T-helper 1 cell (primary cell): ENCODE data around the gene PNMA8B.
"Not testable (repeated sequence)": the region's sequence is repeated elsewhere in the genome, so short reads cannot be mapped to it uniquely, and the experiment has no call there.

Experiments
- DNase-seq, 5 donors: peaks; one replicate each; pipeline ENCODE4 v3.0.0-alpha.2; 2012 to 2020

The PNMA8B gene

GRCh38 chr19:46513461-46514236 is 18.0 kb upstream of the PNMA8B start:
- peak in 4 of 5 donors; percentile 45 to 78 (median 64) for DNase-seq

- no peak for DNase-seq
Measured at GRCh38 chr19:46511237-46511636, 15.6 kb upstream of the PNMA8B start.

DNA sequence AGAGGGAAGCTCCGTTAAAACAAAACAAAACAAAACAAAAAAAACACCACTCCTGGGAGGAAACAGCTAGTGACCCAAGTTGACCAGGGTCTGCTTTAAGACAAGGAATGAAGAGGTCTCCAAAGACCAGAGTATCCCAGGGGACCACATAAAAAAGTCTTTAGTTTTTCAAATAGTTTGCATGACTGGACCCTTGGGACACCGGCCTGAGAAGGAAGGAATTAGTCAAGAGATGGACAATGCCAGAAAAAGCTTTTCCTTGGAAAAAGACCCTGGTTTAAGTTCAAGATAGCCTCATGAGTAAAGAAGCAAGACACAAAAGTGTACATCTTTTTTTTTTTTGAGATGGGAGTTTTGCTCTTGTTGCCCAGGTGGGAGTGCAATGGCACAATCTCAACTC is 12.5 kb upstream of the PNMA8B start:
- DNase-seq = no peak

DNA sequence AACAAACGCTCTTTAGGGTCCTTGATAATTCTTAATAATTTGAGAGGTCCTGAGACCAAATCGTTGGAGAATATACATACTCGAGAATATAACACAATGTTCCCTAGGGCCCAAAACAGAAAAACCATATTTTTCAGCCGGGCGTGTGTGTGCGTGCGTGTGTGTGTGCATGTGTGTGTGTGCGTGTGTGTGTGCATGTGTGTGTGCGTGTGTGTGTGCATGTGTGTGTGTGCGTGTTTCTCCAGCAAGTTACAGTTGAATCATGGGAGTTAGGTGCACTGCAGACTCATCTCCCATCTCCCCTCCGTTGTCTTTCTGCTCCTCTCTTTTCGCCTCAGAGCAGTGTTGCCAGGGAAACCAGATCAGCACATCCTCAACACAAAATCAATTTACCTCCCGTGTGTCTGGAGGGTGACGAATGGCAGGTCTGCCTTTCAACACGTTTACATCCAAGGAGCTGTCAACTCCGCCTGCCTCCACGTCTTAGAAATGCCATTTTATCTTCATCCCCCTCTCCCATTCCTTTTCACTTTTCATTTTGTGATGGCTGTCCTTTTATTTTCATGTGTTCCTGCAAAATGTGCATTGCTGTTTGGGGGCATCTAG is 8.3 kb upstream of the PNMA8B start:
- no peak for DNase-seq

DNA sequence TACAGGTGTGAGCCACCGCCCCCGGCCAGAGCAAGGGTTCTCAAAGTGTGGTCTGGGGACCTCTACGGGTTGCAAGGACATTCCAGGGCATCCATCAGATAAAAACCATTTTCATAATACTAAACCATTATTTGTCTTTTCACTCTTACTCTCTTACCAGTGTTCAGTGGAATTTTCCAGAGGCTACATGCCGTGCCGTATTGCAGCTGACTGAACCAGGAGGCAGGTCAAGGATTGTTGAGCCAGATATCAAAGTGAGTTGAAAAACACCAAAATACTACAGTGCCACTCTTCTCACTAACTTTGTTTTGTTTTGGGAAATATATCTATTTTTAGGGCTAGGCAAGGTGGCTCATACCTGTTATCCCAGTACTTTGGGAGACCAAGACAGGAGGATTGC is 7.2 kb upstream of the PNMA8B start:
- DNase-seq = no peak

- DNase-seq = no peak
Measured at GRCh38 chr19:46499692-46500091, 4.0 kb upstream of the PNMA8B start.

- no peak for DNase-seq
Measured at GRCh38 chr19:46497773-46498172, 2.1 kb upstream of the PNMA8B start.

DNA sequence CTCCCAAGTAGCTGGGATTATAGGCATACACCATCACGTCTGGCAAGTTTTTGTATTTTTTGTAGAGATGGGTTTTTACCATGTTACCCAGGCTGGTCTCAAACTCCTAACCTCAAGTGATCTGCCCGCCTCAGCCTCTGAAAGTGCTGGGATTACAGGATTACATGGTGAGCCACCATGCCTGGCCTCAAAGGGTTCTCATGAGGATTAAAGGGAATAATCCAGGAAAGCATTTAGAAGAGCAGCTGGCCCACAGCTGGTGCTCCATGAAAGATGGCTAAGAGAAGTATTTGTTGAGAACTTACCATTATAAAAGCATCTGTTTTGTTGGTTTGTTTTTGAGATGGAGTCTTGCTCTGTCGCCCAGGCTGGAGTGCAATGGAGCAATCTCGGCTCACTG is 1.2 kb upstream of the PNMA8B start:
- not testable (repeated sequence) for DNase-seq

- no peak for DNase-seq
Measured at GRCh38 chr19:46496304-46496703, 637 bp upstream of the PNMA8B start.

- DNase-seq = no peak
Measured at GRCh38 chr19:46494941-46495785, 504 bp downstream of the PNMA8B start.

DNA sequence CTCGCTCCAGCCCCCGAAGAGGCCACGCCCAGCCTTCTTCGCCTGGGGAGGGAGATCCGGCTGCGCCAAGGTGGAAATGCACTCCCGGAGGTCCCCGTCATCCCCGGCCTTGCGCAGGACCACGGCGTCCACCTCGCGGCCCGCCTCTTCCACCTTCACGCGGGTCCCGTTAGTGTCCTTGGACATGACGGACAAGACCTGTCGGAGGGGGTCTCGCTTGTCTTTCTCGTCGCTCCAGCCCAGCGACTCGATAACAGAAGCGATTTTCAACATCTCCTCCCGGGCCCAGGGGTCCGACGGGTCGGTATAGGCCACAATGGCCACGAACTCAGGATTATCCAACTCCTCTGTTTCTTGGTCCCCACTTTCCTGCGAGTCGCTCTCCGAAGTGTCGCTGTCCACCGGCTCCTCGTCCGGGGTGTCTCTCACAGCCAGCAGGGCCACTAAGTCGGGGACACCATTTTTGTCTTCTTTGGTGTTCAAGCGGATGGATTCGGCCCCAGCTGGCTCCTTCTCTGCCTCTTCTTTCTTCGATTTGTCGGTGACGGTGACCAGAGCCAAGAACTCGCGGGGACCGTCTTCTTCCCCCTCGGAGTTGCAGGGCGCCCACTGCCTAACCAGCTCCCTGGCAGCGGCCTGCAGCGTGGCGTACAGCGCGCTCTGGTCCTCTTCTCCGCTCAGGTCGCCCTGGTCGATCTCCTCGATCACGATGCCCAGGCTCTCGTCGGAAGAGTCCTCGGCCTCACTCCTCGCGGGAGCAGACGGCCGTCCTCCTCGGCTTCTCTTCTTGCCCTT is 1.3 kb downstream of the PNMA8B start:
- DNase-seq = no peak

DNA sequence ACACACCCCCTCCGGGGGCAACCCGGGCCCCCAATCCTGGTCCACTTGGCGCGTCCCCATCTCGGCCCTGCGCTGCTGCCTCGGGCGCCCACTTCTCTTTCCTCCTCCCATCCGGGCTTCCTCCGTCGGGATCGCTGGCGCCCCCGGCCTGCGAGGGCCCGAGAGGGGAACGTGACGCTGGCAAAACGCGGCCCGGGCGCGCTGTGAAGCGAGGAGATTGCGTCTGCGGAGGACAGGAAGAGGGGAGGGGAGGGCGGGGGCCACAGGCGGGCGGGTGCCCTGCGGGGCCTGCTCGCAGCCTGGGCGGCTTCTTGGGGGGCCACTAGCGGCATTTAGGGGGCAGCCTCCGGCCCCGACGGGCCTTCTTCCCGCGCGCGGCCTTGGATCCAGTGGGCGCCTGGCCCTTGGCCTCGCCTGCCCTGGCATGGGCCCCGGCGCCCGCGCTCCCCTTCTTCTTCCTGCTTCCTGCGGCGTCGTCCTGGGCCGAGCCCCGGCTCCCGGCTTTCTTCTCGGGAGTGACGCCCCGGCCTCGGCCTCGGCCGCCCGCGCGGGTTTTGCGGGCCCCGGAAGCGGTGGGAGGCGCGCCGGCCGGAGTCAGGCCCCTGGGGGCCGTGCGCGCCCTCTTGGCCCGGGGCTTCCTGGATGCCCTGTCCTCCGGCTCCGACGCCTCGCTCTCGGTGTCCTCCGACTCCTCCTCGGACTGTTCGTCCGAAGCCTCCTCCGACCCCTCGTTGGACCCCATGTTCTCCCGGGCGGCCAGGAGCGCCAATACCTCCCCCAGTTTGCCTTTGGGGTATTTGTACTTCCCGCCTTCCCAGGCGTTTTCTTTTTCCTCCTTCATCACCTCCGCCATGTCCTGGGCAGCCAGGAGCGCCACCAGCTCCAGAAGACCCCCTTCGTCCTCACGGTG is 2.2 kb downstream of the PNMA8B start:
- DNase-seq = peak in 1 of 5 donors; percentile 20

- no peak for DNase-seq
Measured at GRCh38 chr19:46492841-46493235, 2.8 kb downstream of the PNMA8B start.

- DNase-seq = no peak
Measured at GRCh38 chr19:46491975-46492682, 3.5 kb downstream of the PNMA8B start.

DNA sequence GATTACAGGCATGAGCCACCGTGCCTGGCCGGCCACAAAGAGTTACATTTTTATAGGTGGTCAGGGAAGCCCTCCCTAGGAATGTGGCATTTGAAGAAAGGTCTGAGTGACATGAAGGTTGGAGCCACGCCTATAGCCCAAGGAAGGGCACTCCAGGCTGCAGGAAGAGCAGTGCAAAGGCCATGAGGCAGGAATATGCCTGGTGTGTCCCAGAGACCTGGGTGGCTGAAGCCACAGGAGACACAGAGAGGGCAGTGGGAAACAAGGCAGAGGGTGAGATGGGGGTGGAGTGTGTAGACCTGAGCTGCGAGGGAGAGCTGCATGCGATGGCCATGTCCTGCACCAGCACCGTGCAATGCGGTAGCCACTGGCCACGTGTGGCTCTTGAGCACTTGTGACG is 4.9 kb downstream of the PNMA8B start:
- DNase-seq = no peak

DNA sequence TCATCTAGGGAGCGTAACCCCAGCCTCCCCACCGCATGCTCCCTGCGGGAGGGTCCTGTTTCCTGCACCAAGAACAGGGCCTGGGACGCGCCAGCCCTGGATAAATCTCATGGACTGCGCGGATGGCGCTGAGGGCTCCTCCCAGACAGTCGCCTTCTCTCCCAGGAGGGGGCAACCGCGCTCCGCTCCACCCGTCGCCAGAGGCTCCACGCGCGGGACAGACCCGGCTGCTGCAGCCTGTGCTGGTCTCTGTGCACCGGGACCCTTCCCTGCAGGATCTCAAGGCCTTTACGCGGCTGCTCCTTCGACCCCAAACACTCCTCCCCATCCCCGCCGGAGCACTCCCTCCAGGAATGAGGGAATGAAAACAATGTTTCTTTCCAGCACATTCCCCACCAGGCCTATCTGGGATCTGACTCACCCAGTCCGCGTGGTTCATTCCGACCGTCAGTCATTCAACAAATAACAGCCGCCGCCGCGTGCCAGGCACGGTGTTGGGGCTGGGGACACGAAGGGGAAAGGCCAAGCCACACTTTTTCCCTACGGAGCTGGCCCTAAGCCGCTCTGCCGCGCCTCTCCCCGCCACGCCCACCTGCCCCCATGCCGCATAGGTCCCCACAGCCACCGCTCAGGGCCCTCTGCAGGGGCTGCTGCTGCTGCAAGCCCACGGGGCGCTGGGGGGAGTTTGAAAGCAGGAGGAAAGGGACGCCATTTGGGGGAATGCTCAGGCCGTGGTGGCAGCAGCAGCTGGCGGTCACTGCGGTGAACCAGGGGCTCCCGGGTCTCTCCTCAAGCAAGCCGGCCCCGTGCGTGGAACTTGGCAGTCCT is 6.0 kb downstream of the PNMA8B start:
- DNase-seq = no peak

- DNase-seq = no peak
Measured at GRCh38 chr19:46488551-46488950, 7.1 kb downstream of the PNMA8B start.

DNA sequence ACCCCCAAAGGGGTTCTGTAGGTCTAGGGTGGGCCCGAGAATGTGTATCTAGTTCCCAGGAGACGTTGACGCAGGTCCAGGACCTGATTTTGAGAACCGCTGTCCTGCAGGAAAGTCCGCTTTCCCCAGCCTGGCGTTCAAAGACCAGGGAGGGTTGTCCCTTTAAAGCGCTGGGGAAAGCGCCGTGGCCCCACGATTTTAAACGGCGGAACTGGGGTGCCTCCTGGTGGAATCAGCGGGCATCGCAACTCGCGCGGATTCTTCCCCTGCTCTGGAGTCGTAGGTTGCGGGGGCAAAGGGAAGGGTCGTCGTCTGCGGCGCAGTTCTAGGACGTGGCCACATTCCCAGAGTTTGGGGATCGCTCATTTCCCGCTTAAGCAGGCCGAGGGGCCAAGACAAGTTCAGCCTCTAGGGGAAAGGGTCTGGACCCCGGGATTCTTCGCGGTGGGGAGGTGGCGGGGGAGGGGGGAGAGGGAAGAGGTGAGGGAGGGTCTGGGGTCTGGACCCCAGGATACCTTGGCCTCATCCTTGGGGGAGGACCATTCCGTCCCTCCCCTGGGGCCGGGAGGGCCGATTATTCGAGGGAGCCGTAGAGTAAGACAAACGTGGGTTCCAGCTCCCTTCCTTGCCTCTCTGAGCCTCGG is 7.7 kb downstream of the PNMA8B start:
- peak; percentile 36 to 73 (median 53) for DNase-seq

GRCh38 chr19:46487178-46487801 is 8.4 kb downstream of the PNMA8B start:
- no peak for DNase-seq
